ENCODE results near the gene ZNF487.

ZNF487 gene

GRCh38 chr10:43407576-43408330 lies 29.2 kb upstream of the ZNF487 start:
- Histone ChIP-seq H3K4me1 (ENCODE audit: control insufficient read depth, insufficient read depth, low read length) (peaks cover 4% of the 10 kb centered on the region), H3K9ac (ENCODE audit: low read depth, low read length) (peak overlapping the region; percentile 63), H3K4me3 (ENCODE audit: low read depth, low read length) (peak overlapping the region; percentile 91), H3K27me3 (ENCODE audit: control insufficient read depth, insufficient read depth, low read length) (no peaks in the 10 kb centered on the region), H3K9me3 (ENCODE audit: control insufficient read depth, insufficient read depth, low read length) (no peaks in the 10 kb centered on the region), H3K36me3 (ENCODE audit: control insufficient read depth, insufficient read depth, low read length) (no peaks in the 10 kb centered on the region)

- Histone ChIP-seq H3K9me3 (ENCODE audit: control insufficient read depth, insufficient read depth, low read length) (no peaks in the 10 kb centered on the region), H3K4me3 (ENCODE audit: low read depth, low read length) (peak overlapping the region; percentile 91), H3K4me1 (ENCODE audit: control insufficient read depth, insufficient read depth, low read length) (peaks cover 4% of the 10 kb centered on the region), H3K36me3 (ENCODE audit: control insufficient read depth, insufficient read depth, low read length) (no peaks in the 10 kb centered on the region), H3K9ac (ENCODE audit: low read depth, low read length) (peak overlapping the region; percentile 63), H3K27me3 (ENCODE audit: control insufficient read depth, insufficient read depth, low read length) (no peaks in the 10 kb centered on the region)
Observed at GRCh38 chr10:43408331-43408709, 28.6 kb upstream of the ZNF487 start.

GRCh38 chr10:43408710-43409384 lies 28.1 kb upstream of the ZNF487 start, which contains the start of gene HNRNPF:
TSS of gene HNRNPF (minus strand) at chr10:43409186. CDS start at chr10:43387884, 21,302 bp downstream.
- Histone ChIP-seq H3K4me1 (ENCODE audit: control insufficient read depth, insufficient read depth, low read length) (peaks cover 4% of the 10 kb centered on the region), H3K9me3 (ENCODE audit: control insufficient read depth, insufficient read depth, low read length) (no peaks in the 10 kb centered on the region), H3K4me3 (ENCODE audit: low read depth, low read length) (peak within 1 kb of the TSS; percentile 91), H3K27me3 (ENCODE audit: control insufficient read depth, insufficient read depth, low read length) (no peaks in the 10 kb centered on the region), H3K36me3 (ENCODE audit: control insufficient read depth, insufficient read depth, low read length) (no peaks in the 10 kb centered on the region), H3K9ac (ENCODE audit: low read depth, low read length) (peak within 1 kb of the TSS; percentile 85)

- H3K9me3 ChIP-seq (ENCODE audit: control insufficient read depth, insufficient read depth, low read length), result no peaks in the 10 kb centered on the region
- H3K4me1 ChIP-seq (ENCODE audit: control insufficient read depth, insufficient read depth, low read length), result peaks cover 2% of the 10 kb centered on the region
- H3K4me3 ChIP-seq (ENCODE audit: low read depth, low read length), result peak overlapping the region; percentile 91
- no peaks in the 10 kb centered on the region for H3K27me3 ChIP-seq (ENCODE audit: control insufficient read depth, insufficient read depth, low read length)
- H3K36me3 ChIP-seq (ENCODE audit: control insufficient read depth, insufficient read depth, low read length), result no peaks in the 10 kb centered on the region
- peak overlapping the region; percentile 85 for H3K9ac ChIP-seq (ENCODE audit: low read depth, low read length)
Observed at GRCh38 chr10:43409385-43410109, 27.4 kb upstream of the ZNF487 start.

GRCh38 chr10:43410345-43410744 lies 26.6 kb upstream of the ZNF487 start:
- H3K27me3 ChIP-seq (ENCODE audit: control insufficient read depth, insufficient read depth, low read length), result no peaks in the 10 kb centered on the region
- no peak overlapping the region for H3K9ac ChIP-seq (ENCODE audit: low read depth, low read length)
- H3K9me3 ChIP-seq (ENCODE audit: control insufficient read depth, insufficient read depth, low read length), result no peaks in the 10 kb centered on the region
- H3K4me3 ChIP-seq (ENCODE audit: low read depth, low read length), result no peak overlapping the region
- H3K4me1 ChIP-seq (ENCODE audit: control insufficient read depth, insufficient read depth, low read length), result no peaks in the 10 kb centered on the region
- H3K36me3 ChIP-seq (ENCODE audit: control insufficient read depth, insufficient read depth, low read length), result no peaks in the 10 kb centered on the region

- H3K4me1 ChIP-seq (ENCODE audit: control insufficient read depth, insufficient read depth, low read length), result no peaks in the 10 kb centered on the region
- H3K9me3 ChIP-seq (ENCODE audit: control insufficient read depth, insufficient read depth, low read length), result no peaks in the 10 kb centered on the region
- H3K9ac ChIP-seq (ENCODE audit: low read depth, low read length), result no peak overlapping the region
- H3K36me3 ChIP-seq (ENCODE audit: control insufficient read depth, insufficient read depth, low read length), result no peaks in the 10 kb centered on the region
- no peaks in the 10 kb centered on the region for H3K27me3 ChIP-seq (ENCODE audit: control insufficient read depth, insufficient read depth, low read length)
- H3K4me3 ChIP-seq (ENCODE audit: low read depth, low read length), result no peak overlapping the region
Observed at GRCh38 chr10:43411536-43411935, 25.4 kb upstream of the ZNF487 start.

- H3K9ac ChIP-seq (ENCODE audit: low read depth, low read length), result no peak overlapping the region
- H3K4me1 ChIP-seq (ENCODE audit: control insufficient read depth, insufficient read depth, low read length), result no peaks in the 10 kb centered on the region
- H3K4me3 ChIP-seq (ENCODE audit: low read depth, low read length), result no peak overlapping the region
- no peaks in the 10 kb centered on the region for H3K36me3 ChIP-seq (ENCODE audit: control insufficient read depth, insufficient read depth, low read length)
- no peaks in the 10 kb centered on the region for H3K27me3 ChIP-seq (ENCODE audit: control insufficient read depth, insufficient read depth, low read length)
- H3K9me3 ChIP-seq (ENCODE audit: control insufficient read depth, insufficient read depth, low read length), result no peaks in the 10 kb centered on the region
Observed at GRCh38 chr10:43415544-43415943, 21.4 kb upstream of the ZNF487 start.

- Histone ChIP-seq H3K9me3 (ENCODE audit: control insufficient read depth, insufficient read depth, low read length) (no peaks in the 10 kb centered on the region), H3K4me1 (ENCODE audit: control insufficient read depth, insufficient read depth, low read length) (no peaks in the 10 kb centered on the region), H3K4me3 (ENCODE audit: low read depth, low read length) (no peak overlapping the region), H3K27me3 (ENCODE audit: control insufficient read depth, insufficient read depth, low read length) (peaks cover 9% of the 10 kb centered on the region), H3K36me3 (ENCODE audit: control insufficient read depth, insufficient read depth, low read length) (no peaks in the 10 kb centered on the region), H3K9ac (ENCODE audit: low read depth, low read length) (no peak overlapping the region)
Observed at GRCh38 chr10:43417950-43418768, 18.8 kb upstream of the ZNF487 start.

- H3K36me3 ChIP-seq (ENCODE audit: control insufficient read depth, insufficient read depth, low read length), result no peaks in the 10 kb centered on the region
- H3K9ac ChIP-seq (ENCODE audit: low read depth, low read length), result peak overlapping the region; percentile 56
- peak overlapping the region; percentile 50 for H3K4me3 ChIP-seq (ENCODE audit: low read depth, low read length)
- H3K27me3 ChIP-seq (ENCODE audit: control insufficient read depth, insufficient read depth, low read length), result peaks cover 9% of the 10 kb centered on the region
- H3K9me3 ChIP-seq (ENCODE audit: control insufficient read depth, insufficient read depth, low read length), result no peaks in the 10 kb centered on the region
- no peaks in the 10 kb centered on the region for H3K4me1 ChIP-seq (ENCODE audit: control insufficient read depth, insufficient read depth, low read length)
Observed at GRCh38 chr10:43419997-43420368, 16.9 kb upstream of the ZNF487 start.

- Histone ChIP-seq H3K36me3 (ENCODE audit: control insufficient read depth, insufficient read depth, low read length) (no peaks in the 10 kb centered on the region), H3K4me1 (ENCODE audit: control insufficient read depth, insufficient read depth, low read length) (no peaks in the 10 kb centered on the region), H3K9ac (ENCODE audit: low read depth, low read length) (peak overlapping the region; percentile 56), H3K9me3 (ENCODE audit: control insufficient read depth, insufficient read depth, low read length) (no peaks in the 10 kb centered on the region), H3K4me3 (ENCODE audit: low read depth, low read length) (peak overlapping the region; percentile 50), H3K27me3 (ENCODE audit: control insufficient read depth, insufficient read depth, low read length) (peaks cover 9% of the 10 kb centered on the region)
Observed at GRCh38 chr10:43420369-43421200, 16.3 kb upstream of the ZNF487 start.

GRCh38 chr10:43421201-43421507 lies 15.8 kb upstream of the ZNF487 start:
- Histone ChIP-seq H3K36me3 (ENCODE audit: control insufficient read depth, insufficient read depth, low read length) (no peaks in the 10 kb centered on the region), H3K4me3 (ENCODE audit: low read depth, low read length) (peak overlapping the region; percentile 50), H3K9me3 (ENCODE audit: control insufficient read depth, insufficient read depth, low read length) (no peaks in the 10 kb centered on the region), H3K27me3 (ENCODE audit: control insufficient read depth, insufficient read depth, low read length) (peaks cover 9% of the 10 kb centered on the region), H3K4me1 (ENCODE audit: control insufficient read depth, insufficient read depth, low read length) (no peaks in the 10 kb centered on the region), H3K9ac (ENCODE audit: low read depth, low read length) (no peak overlapping the region)

All from iPS-15b (cell line).